ENCODE data around the gene OR1E1. TPM values are rescaled to one million over a fixed set of nuclear protein-coding genes. Genes with fewer than 3 reads are reported as not detected.
"Not testable (repeated sequence)": the region's sequence is repeated elsewhere in the genome, so short reads cannot be mapped to it uniquely, and the experiment has no call there.

OR1E1 gene
- total RNA-seq = not detected

- CTCF ChIA-PET = no interaction called here
- Mint-ChIP-seq H3K27me3 (peaks cover 2% of the 10 kb centered on the region), H3K27ac (no peak within 1 kb of the TSS), H3K9me3 (no peaks in the 10 kb centered on the region), H3K4me3 (no peak within 1 kb of the TSS), H3K4me1 (no peaks in the 10 kb centered on the region), H3K36me3 (ENCODE audit: low read depth) (no peaks in the 10 kb centered on the region)
- POLR2A ChIA-PET = no interaction called here
- no peak for DNase-seq
Measured at GRCh38 chr17:3398310-3398709, at the start of gene OR1E1. TSS of gene OR1E1 (minus strand) at chr17:3398410. CDS start at chr17:3398410, 0 bp downstream.

- H3K27ac Mint-ChIP-seq = no peak overlapping the region
- no peaks in the 10 kb centered on the region for H3K4me1 Mint-ChIP-seq
- H3K4me3 Mint-ChIP-seq = no peak overlapping the region
- no peak for DNase-seq
- peaks cover 14% of the 10 kb centered on the region for H3K27me3 Mint-ChIP-seq
- POLR2A ChIA-PET = no interaction called here
- CTCF ChIA-PET = no interaction called here
- no peaks in the 10 kb centered on the region for H3K9me3 Mint-ChIP-seq
- H3K36me3 Mint-ChIP-seq (ENCODE audit: low read depth) = no peaks in the 10 kb centered on the region
Measured at GRCh38 chr17:3447625-3448024, 49.4 kb upstream of the OR1E1 start.

- Mint-ChIP-seq H3K9me3 (no peaks in the 10 kb centered on the region), H3K4me3 (no peak overlapping the region), H3K4me1 (no peaks in the 10 kb centered on the region), H3K36me3 (ENCODE audit: low read depth) (no peaks in the 10 kb centered on the region), H3K27me3 (peaks cover 5% of the 10 kb centered on the region), H3K27ac (no peak overlapping the region)
- no peak for DNase-seq
- ChIA-PET CTCF (no interaction called here), POLR2A (no interaction called here)
Measured at GRCh38 chr17:3440451-3440850, 42.2 kb upstream of the OR1E1 start.

GRCh38 chr17:3438368-3438767, 40.2 kb upstream of the OR1E1 start:
- no peak for DNase-seq
- H3K36me3 Mint-ChIP-seq (ENCODE audit: low read depth) = no peaks in the 10 kb centered on the region
- CTCF ChIA-PET = no interaction called here
- peaks cover 4% of the 10 kb centered on the region for H3K27me3 Mint-ChIP-seq
- H3K9me3 Mint-ChIP-seq = no peaks in the 10 kb centered on the region
- no peaks in the 10 kb centered on the region for H3K4me1 Mint-ChIP-seq
- no peak overlapping the region for H3K27ac Mint-ChIP-seq
- POLR2A ChIA-PET = no interaction called here
- no peak overlapping the region for H3K4me3 Mint-ChIP-seq

- Mint-ChIP-seq H3K27me3 (no peaks in the 10 kb centered on the region), H3K36me3 (ENCODE audit: low read depth) (no peaks in the 10 kb centered on the region), H3K27ac (no peak within 1 kb of the TSS), H3K9me3 (no peaks in the 10 kb centered on the region), H3K4me1 (no peaks in the 10 kb centered on the region), H3K4me3 (no peak within 1 kb of the TSS)
- CTCF ChIA-PET = no interaction called here
- DNase-seq = no peak
- POLR2A ChIA-PET = no interaction called here
Measured at GRCh38 chr17:3433741-3434140, 35.5 kb upstream of the OR1E1 start, which contains the start of gene OR1E2. TSS of gene OR1E2 (minus strand) at chr17:3433841. CDS start at chr17:3433841, 0 bp downstream.

- CTCF ChIA-PET; H3K4me1 Mint-ChIP-seq; H3K9me3 Mint-ChIP-seq; POLR2A ChIA-PET; H3K27me3 Mint-ChIP-seq; H3K36me3 Mint-ChIP-seq (ENCODE audit: low read depth); H3K4me3 Mint-ChIP-seq; H3K27ac Mint-ChIP-seq: not testable (repeated sequence)
- DNase-seq = peak; percentile 17
Measured at GRCh38 chr17:3433215-3433614, 35.0 kb upstream of the OR1E1 start.

GRCh38 chr17:3418222-3418621, 20.0 kb upstream of the OR1E1 start:
- no peaks in the 10 kb centered on the region for H3K4me1 Mint-ChIP-seq
- H3K4me3 Mint-ChIP-seq = no peak overlapping the region
- no peaks in the 10 kb centered on the region for H3K9me3 Mint-ChIP-seq
- no peaks in the 10 kb centered on the region for H3K36me3 Mint-ChIP-seq (ENCODE audit: low read depth)
- H3K27me3 Mint-ChIP-seq = peaks cover 11% of the 10 kb centered on the region
- H3K27ac Mint-ChIP-seq = no peak overlapping the region
- POLR2A ChIA-PET = no interaction called here
- DNase-seq = no peak
- CTCF ChIA-PET = no interaction called here

GRCh38 chr17:3415610-3416009, 17.4 kb upstream of the OR1E1 start:
- H3K27ac Mint-ChIP-seq = no peak overlapping the region
- ChIA-PET CTCF (no interaction called here), POLR2A (no interaction called here)
- H3K4me1 Mint-ChIP-seq = no peaks in the 10 kb centered on the region
- H3K27me3 Mint-ChIP-seq = peaks cover 20% of the 10 kb centered on the region
- H3K36me3 Mint-ChIP-seq (ENCODE audit: low read depth) = no peaks in the 10 kb centered on the region
- no peaks in the 10 kb centered on the region for H3K9me3 Mint-ChIP-seq
- H3K4me3 Mint-ChIP-seq = no peak overlapping the region
- no peak for DNase-seq

- H3K4me3 Mint-ChIP-seq; H3K4me1 Mint-ChIP-seq; H3K36me3 Mint-ChIP-seq (ENCODE audit: low read depth); DNase-seq; CTCF ChIA-PET; POLR2A ChIA-PET; H3K27ac Mint-ChIP-seq: not testable (repeated sequence)
- Mint-ChIP-seq H3K9me3 (peaks cover 11% of the 10 kb centered on the region), H3K27me3 (peaks cover 16% of the 10 kb centered on the region)
Measured at GRCh38 chr17:3412216-3412615, 14.0 kb upstream of the OR1E1 start.

- CTCF ChIA-PET = no interaction called here
- Mint-ChIP-seq H3K27ac (no peak within 1 kb of the TSS), H3K36me3 (ENCODE audit: low read depth) (no peaks in the 10 kb centered on the region), H3K4me1 (no peaks in the 10 kb centered on the region), H3K9me3 (peaks cover 11% of the 10 kb centered on the region), H3K4me3 (no peak within 1 kb of the TSS), H3K27me3 (peaks cover 13% of the 10 kb centered on the region)
- POLR2A ChIA-PET = no interaction called here
- DNase-seq = no peak
Measured at GRCh38 chr17:3411070-3411469, 12.9 kb upstream of the OR1E1 start, which contains the start of gene OR3A3. TSS of gene OR3A3 (plus strand) at chr17:3411370.

GRCh38 chr17:3403856-3404255, 5.6 kb upstream of the OR1E1 start:
- H3K4me3 Mint-ChIP-seq; H3K27me3 Mint-ChIP-seq; H3K4me1 Mint-ChIP-seq; H3K27ac Mint-ChIP-seq; CTCF ChIA-PET; H3K36me3 Mint-ChIP-seq (ENCODE audit: low read depth); H3K9me3 Mint-ChIP-seq; POLR2A ChIA-PET; DNase-seq: not testable (repeated sequence)

GRCh38 chr17:3401786-3402185, 3.6 kb upstream of the OR1E1 start:
- no peak overlapping the region for H3K4me3 Mint-ChIP-seq
- no peaks in the 10 kb centered on the region for H3K9me3 Mint-ChIP-seq
- ChIA-PET POLR2A (no interaction called here), CTCF (no interaction called here)
- H3K4me1 Mint-ChIP-seq = no peaks in the 10 kb centered on the region
- H3K27ac Mint-ChIP-seq = no peak overlapping the region
- DNase-seq = no peak
- no peaks in the 10 kb centered on the region for H3K36me3 Mint-ChIP-seq (ENCODE audit: low read depth)
- peaks cover 2% of the 10 kb centered on the region for H3K27me3 Mint-ChIP-seq

- H3K36me3 Mint-ChIP-seq (ENCODE audit: low read depth) = no peaks in the 10 kb centered on the region
- POLR2A ChIA-PET = no interaction called here
- no peak overlapping the region for H3K4me3 Mint-ChIP-seq
- CTCF ChIA-PET = no interaction called here
- H3K27ac Mint-ChIP-seq = no peak overlapping the region
- H3K4me1 Mint-ChIP-seq = no peaks in the 10 kb centered on the region
- no peak for DNase-seq
- peaks cover 2% of the 10 kb centered on the region for H3K27me3 Mint-ChIP-seq
- H3K9me3 Mint-ChIP-seq = no peaks in the 10 kb centered on the region
Measured at GRCh38 chr17:3400055-3400454, 1.8 kb upstream of the OR1E1 start.

GRCh38 chr17:3397801-3398200, 409 bp downstream of the OR1E1 start:
- H3K4me3 Mint-ChIP-seq; H3K4me1 Mint-ChIP-seq; H3K27me3 Mint-ChIP-seq; DNase-seq; H3K27ac Mint-ChIP-seq; H3K9me3 Mint-ChIP-seq; POLR2A ChIA-PET; H3K36me3 Mint-ChIP-seq (ENCODE audit: low read depth): not testable (repeated sequence)
- CTCF ChIA-PET = interaction anchor here (0.5 kb wide), 1 partner anchor 386 kb away, joined by 4 read pairs; no protein-coding TSS in a partner anchor

- Mint-ChIP-seq H3K4me3 (no peak overlapping the region), H3K27me3 (peaks cover 17% of the 10 kb centered on the region), H3K36me3 (ENCODE audit: low read depth) (no peaks in the 10 kb centered on the region), H3K4me1 (peaks cover 8% of the 10 kb centered on the region), H3K9me3 (peaks cover 2% of the 10 kb centered on the region), H3K27ac (no peak overlapping the region)
- no peak for DNase-seq
- ChIA-PET POLR2A (no interaction called here), CTCF (no interaction called here)
Measured at GRCh38 chr17:3389791-3390190, 8.4 kb downstream of the OR1E1 start.

Measured in activated CD4-positive, alpha-beta memory T cell treated with anti-CD3 and anti-CD28 coated beads, Interleukin-2, amount 10 ng/mL, durations not matched to agents 7 days and 5 days (primary cell).